HepG2 (cell line): ENCODE results near the gene CARS1. TPM values are rescaled to one million over a fixed set of nuclear protein-coding genes. Genes with fewer than 3 reads are reported as not detected.

Experiments
- ATAC-seq: fragments of 200-7000 bp; cut with Tn5 transposase; 3 replicates; pipeline ENCODE4 v1.9.1; 2020; ENCODE audit warnings: mild to moderate bottlenecking, moderate library complexity
- BruUV-seq: library from RNA; stranded (reverse); fragments of 400-500 nt; replicated peaks from 2 replicates; lab custom pipeline; 2021; lab: Mats Ljungman, UMichigan
- CTCF ChIA-PET: fragments of 300-600 bp; formaldehyde crosslinking; extraction: SDS; loops from one replicate; lab custom pipeline; 2021; ENCODE audit warnings: low total read pairs, inconsistent platforms, low intra/inter-chr PET ratio; lab: Yijun Ruan, JAX
- POLR2A ChIA-PET: fragments of 350-600 bp; sonication (Branson Sonifier 250); formaldehyde crosslinking; loops from one replicate; lab custom pipeline; 2020; ENCODE audit warnings: antibody characterized with exemption, inconsistent platforms; lab: Yijun Ruan, JAX
- DNase-seq: peaks from one replicate; pipeline ENCODE4 v3.0.0-alpha.2; 2015; ENCODE audit warnings: low spot score
- FAIRE-seq: peaks from 3 replicates; lab custom pipeline; 2011; peaks lifted over from hg19 to GRCh38; lab: Jason Lieb, UNC
- H2AFZ ChIP-seq: one replicate; pipeline ENCODE4 v1.6.1; 2011; ENCODE audit warnings: low read length, inconsistent platforms
- H3K27ac ChIP-seq: fragments of 300-600 bp; 3 replicates; pipeline ENCODE4 v1.8.0; 2011; ENCODE audit warnings: mixed run types, mild to moderate bottlenecking, mixed read lengths, low read length, inconsistent platforms; ENCODE audit not compliant: insufficient read depth; ENCODE audit errors: extremely low read length
- H3K27me3 ChIP-seq, 2 experiments: fragments of 200-600 bp in 1 of 2; 2 replicates in 1 of 2; 3 replicates in 1 of 2; pipeline versions ENCODE4 v1.6.0 to v1.8.0; 2011; ENCODE audit warnings: low read length in 2 of 2, mild to moderate bottlenecking in 2 of 2, moderate library complexity in 2 of 2, inconsistent platforms in 1 of 2; ENCODE audit not compliant: insufficient read depth in 2 of 2, control insufficient read depth in 1 of 2
- H3K36me3 ChIP-seq, 2 experiments: fragments of 200-600 bp in 1 of 2; replicated peaks in 1 of 2; 2 replicates in 1 of 2; 3 replicates in 1 of 2; pipeline versions ENCODE4 v1.5.1 to v1.8.0; 2011; ENCODE audit warnings: low read length in 2 of 2, inconsistent platforms in 1 of 2; ENCODE audit not compliant: insufficient read depth in 2 of 2, control insufficient read depth in 1 of 2
- H3K4me1 ChIP-seq: 2 replicates; pipeline ENCODE4 v1.5.1; 2012; ENCODE audit warnings: low read length, inconsistent platforms; ENCODE audit not compliant: insufficient read depth
- H3K4me2 ChIP-seq: 2 replicates; pipeline ENCODE4 v1.6.0; 2011; ENCODE audit warnings: low read depth, low read length, inconsistent platforms
- H3K4me3 ChIP-seq, 3 experiments: fragments of 200-600 bp in 1 of 3; sonication (generic), shearing (Covaris generic) in 1 of 3; replicated peaks in 1 of 3; 2 replicates each; pipeline ENCODE4 v1.5.1; 2011 to 2016; ENCODE audit warnings: low read length in 3 of 3, inconsistent platforms in 2 of 3, low read depth in 2 of 3, mild to moderate bottlenecking in 2 of 3, control low read depth in 1 of 3, mixed read lengths in 1 of 3; ENCODE audit not compliant: insufficient read depth in 1 of 3
- H3K79me2 ChIP-seq: one replicate; pipeline ENCODE4 v1.6.1; 2011; ENCODE audit warnings: low read length, inconsistent platforms; ENCODE audit not compliant: insufficient read depth
- H3K9ac ChIP-seq: 2 replicates; pipeline ENCODE4 v1.6.0; 2011; ENCODE audit warnings: mild to moderate bottlenecking, low read depth, low read length, inconsistent platforms; ENCODE audit not compliant: insufficient read depth
- H3K9me3 ChIP-seq: 2 replicates; pipeline ENCODE4 v1.5.1; 2012; ENCODE audit warnings: mild to moderate bottlenecking, low read length
- H4K20me1 ChIP-seq: 2 replicates; pipeline ENCODE4 v1.6.0; 2011; ENCODE audit warnings: inconsistent platforms, mild to moderate bottlenecking, low read length, moderate library complexity; ENCODE audit not compliant: insufficient read depth
- BHLHE40 ChIP-seq: IDR thresholded peaks from 2 replicates; pipeline ENCODE4 v1.6.1; 2011; ENCODE audit warnings: low read length, improper control_type of control experiment
- CBX2 ChIP-seq, 2 experiments: fragments of 200-600 bp in 1 of 2; sonication (generic); formaldehyde crosslinking in 1 of 2; IDR thresholded peaks; 2 replicates each; pipeline versions ENCODE4 v1.7.0 to v1.8.1; 2018 to 2022; ENCODE audit warnings: low read depth in 2 of 2, low read length in 1 of 2, mild to moderate bottlenecking in 1 of 2, missing genetic modification reagents in 1 of 2
- DNMT1 ChIP-seq: sonication (generic); formaldehyde crosslinking; IDR thresholded peaks from 2 replicates; pipeline ENCODE4 v1.5.1; 2020; ENCODE audit warnings: mild to moderate bottlenecking, missing genetic modification reagents
- ESRRA ChIP-seq: sonication (generic); formaldehyde crosslinking; IDR thresholded peaks from 2 replicates; pipeline ENCODE4 v1.5.1; 2020; ENCODE audit warnings: mild to moderate bottlenecking, low read depth, missing genetic modification reagents
- HMG20A ChIP-seq: IDR thresholded peaks from 2 replicates; pipeline ENCODE4 v1.6.1; 2016; ENCODE audit warnings: borderline replicate concordance
- HNRNPL ChIP-seq: fragments of 200-400 bp; formaldehyde crosslinking; IDR thresholded peaks from 2 replicates; pipeline ENCODE4 v1.6.1; 2017; ENCODE audit warnings: mild to moderate bottlenecking, low read depth, low read length
- MLLT10 ChIP-seq: sonication (generic); formaldehyde crosslinking; IDR thresholded peaks from 2 replicates; pipeline ENCODE4 v1.4.0; 2020; ENCODE audit warnings: missing genetic modification reagents
- RFX3 ChIP-seq: IDR thresholded peaks from 2 replicates; pipeline ENCODE4 v1.6.1; 2016; ENCODE audit warnings: missing biosample characterization, missing genetic modification reagents
- SIN3B ChIP-seq: fragments of 150-350 bp; IDR thresholded peaks from 2 replicates; pipeline ENCODE4 v1.6.1; 2014; ENCODE audit warnings: low read length
- TMF1 ChIP-seq: sonication (generic); formaldehyde crosslinking; IDR thresholded peaks from 2 replicates; pipeline ENCODE4 v1.8.1; 2022; ENCODE audit warnings: low read depth, missing genetic modification reagents
- WIZ ChIP-seq: sonication (generic); formaldehyde crosslinking; IDR thresholded peaks from 2 replicates; pipeline ENCODE4 v1.5.1; 2020; ENCODE audit warnings: mild to moderate bottlenecking, missing genetic modification reagents
- ZNF138 ChIP-seq: sonication (generic); formaldehyde crosslinking; IDR thresholded peaks from 2 replicates; pipeline ENCODE4 v1.5.0; 2020; ENCODE audit warnings: mild to moderate bottlenecking, low read depth, missing genetic modification reagents
- ZNF20 ChIP-seq: sonication (generic); formaldehyde crosslinking; IDR thresholded peaks from 2 replicates; pipeline ENCODE4 v1.4.0; 2020; ENCODE audit warnings: mild to moderate bottlenecking, moderate library complexity, missing genetic modification reagents
- ZNF205 ChIP-seq: IDR thresholded peaks from 2 replicates; pipeline ENCODE4 v1.6.1; 2018; ENCODE audit warnings: missing biosample characterization, missing genetic modification reagents
- ZNF382 ChIP-seq: sonication (generic); formaldehyde crosslinking; IDR thresholded peaks from 2 replicates; pipeline ENCODE4 v1.5.0; 2020; ENCODE audit warnings: missing genetic modification reagents, mild to moderate bottlenecking, borderline replicate concordance
- ZNF883 ChIP-seq: sonication (generic); formaldehyde crosslinking; IDR thresholded peaks from 2 replicates; pipeline ENCODE4 v1.5.1; 2020; ENCODE audit warnings: mild to moderate bottlenecking, missing genetic modification reagents; ENCODE audit errors: not compliant biosample characterization
- WGBS: methylation state at CpG from one replicate; pipeline ENCODE4 v1.1.6; 2017; ENCODE audit warnings: low lambda C conversion rate; 5-methylcytosine and 5-hydroxymethylcytosine counted together
- in situ Hi-C: cut with HindIII; loops from 2 replicates; pipeline ENCODE4 v1.10.0; 2017; ENCODE audit warnings: low pct_unique_long_range_greater_than_20kb; ENCODE audit not compliant: extremely low pct_ligation_motif_present
- intact Hi-C: fragments of 100-400 bp; cut with micrococcal nuclease; formaldehyde crosslinking; loops from one replicate; pipeline ENCODE4 v1.10.0; 2022; ENCODE audit not compliant: unreplicated experiment
- polyA plus RNA-seq, 8 experiments: library from polyadenylated mRNA; depleted of rRNA in 3 of 8; stranded (reverse) in 7 of 8; unstranded in 1 of 8; fragments of >200 nt; fragmentation: Illumina TruSeq in 4 of 8; extraction: Trizol in 4 of 8; gene quantifications; 2 replicates each; pipeline versions ENCODE4 v1.2.1 to v1.2.3, GENCODE V29; 2011 to 2016; ENCODE audit warnings: low read depth in 4 of 8, missing spikeins in 1 of 8, mixed read lengths in 1 of 8; ENCODE audit not compliant: insufficient read depth in 1 of 8
- total RNA-seq, 5 experiments: library from RNA; depleted of rRNA; stranded (reverse); fragments of >200 nt; fragmentation: Illumina TruSeq; extraction: Trizol; gene quantifications; 2 replicates each; pipeline ENCODE4 v1.2.3, GENCODE V29; 2016; ENCODE audit warnings: low read depth in 1 of 5
- TF ChIP-seq, protein P1 (sequence below): sonication (generic); formaldehyde crosslinking; IDR thresholded peaks from 2 replicates; pipeline ENCODE4 v1.8.1; 2023; ENCODE audit warnings: mild to moderate bottlenecking, missing genetic modification reagents, borderline replicate concordance
- TF ChIP-seq, protein P2 (sequence below): sonication (generic); formaldehyde crosslinking; IDR thresholded peaks from 2 replicates; pipeline ENCODE4 v1.8.0; 2022; ENCODE audit warnings: missing genetic modification reagents, mild to moderate bottlenecking, moderate library complexity, borderline replicate concordance
- TF ChIP-seq, protein P3 (sequence below): sonication (generic); formaldehyde crosslinking; IDR thresholded peaks from 2 replicates; pipeline ENCODE4 v1.4.0; 2020; ENCODE audit warnings: mild to moderate bottlenecking, missing genetic modification reagents

Gene CARS1
- total and polyA plus RNA-seq, 2 of the 13 experiments (the other 11 are each of a cell fraction or from before 2014, with no cell fraction given), result 33.8 to 47.0 TPM

DNA sequence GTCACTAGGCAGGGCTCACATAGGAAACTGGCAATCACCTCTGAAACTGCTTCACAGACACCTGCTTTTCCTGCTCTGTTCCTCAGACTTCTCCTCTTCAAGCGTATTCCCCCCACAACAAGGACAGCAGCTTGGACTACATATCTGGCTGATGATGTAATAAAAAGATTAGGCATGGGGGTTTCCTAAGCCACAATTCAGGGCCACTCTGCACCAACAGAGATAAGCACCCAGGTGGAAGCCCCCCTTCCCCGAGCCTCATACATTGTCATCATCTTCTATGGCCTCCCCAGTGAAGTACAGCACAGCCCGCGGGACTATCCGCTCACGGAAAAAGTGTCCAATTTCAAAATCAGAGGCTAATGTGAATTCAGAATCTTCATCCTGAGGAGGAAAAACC is 103.0 kb downstream of the CARS1 start:
- Histone ChIP-seq H3K4me2 (no peak overlapping the region), H2AFZ (no peak overlapping the region), H3K27ac (no peak overlapping the region), H4K20me1 (no peaks in the 10 kb centered on the region; the same call in 1 of the 2 replicates), H3K27me3 (no peaks in the 10 kb centered on the region), H3K4me1 (no peaks in the 10 kb centered on the region), H3K36me3 (peaks cover 45 to 97% of the 10 kb centered on the region in 2 experiments), H3K9me3 (no peaks in the 10 kb centered on the region), H3K9ac (no peak overlapping the region), H3K79me2 (peaks cover 5% of the 10 kb centered on the region), H3K4me3 (no peak overlapping the region)
- WGBS, result 100% methylated on average over 6 of the region's 6 CpGs
- DNase-seq (no peak), ATAC-seq (no peak), FAIRE-seq (no peak)
- intact Hi-C loops (no loop called here), in situ Hi-C loops (no loop called here)
- BruUV-seq, result no TSS peak
- TF ChIP-seq CBX2 (IDR thresholded peaks at IDR 0.05; ENCODE audit: low read depth, low read length) (no peak), CBX2 (CRISPR knock-in tag; IDR thresholded peaks at IDR 0.05; ENCODE audit: low read depth) (no peak), HMG20A (CRISPR knock-in tag) (no peak), SIN3B (no peak)
- TF ChIP-seq, protein P1, sequence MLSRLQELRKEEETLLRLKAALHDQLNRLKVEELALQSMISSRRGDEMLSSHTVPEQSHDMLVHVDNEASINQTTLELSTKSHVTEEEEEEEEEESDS (CRISPR knock-in tag), result no peak
- TF ChIP-seq, protein P2, sequence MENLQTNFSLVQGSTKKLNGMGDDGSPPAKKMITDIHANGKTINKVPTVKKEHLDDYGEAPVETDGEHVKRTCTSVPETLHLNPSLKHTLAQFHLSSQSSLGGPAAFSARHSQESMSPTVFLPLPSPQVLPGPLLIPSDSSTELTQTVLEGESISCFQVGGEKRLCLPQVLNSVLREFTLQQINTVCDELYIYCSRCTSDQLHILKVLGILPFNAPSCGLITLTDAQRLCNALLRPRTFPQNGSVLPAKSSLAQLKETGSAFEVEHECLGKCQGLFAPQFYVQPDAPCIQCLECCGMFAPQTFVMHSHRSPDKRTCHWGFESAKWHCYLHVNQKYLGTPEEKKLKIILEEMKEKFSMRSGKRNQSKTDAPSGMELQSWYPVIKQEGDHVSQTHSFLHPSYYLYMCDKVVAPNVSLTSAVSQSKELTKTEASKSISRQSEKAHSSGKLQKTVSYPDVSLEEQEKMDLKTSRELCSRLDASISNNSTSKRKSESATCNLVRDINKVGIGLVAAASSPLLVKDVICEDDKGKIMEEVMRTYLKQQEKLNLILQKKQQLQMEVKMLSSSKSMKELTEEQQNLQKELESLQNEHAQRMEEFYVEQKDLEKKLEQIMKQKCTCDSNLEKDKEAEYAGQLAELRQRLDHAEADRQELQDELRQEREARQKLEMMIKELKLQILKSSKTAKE (CRISPR knock-in tag), result no peak
- POLR2A ChIA-PET, result no interaction called here
- CTCF ChIA-PET, result no interaction called here

DNA sequence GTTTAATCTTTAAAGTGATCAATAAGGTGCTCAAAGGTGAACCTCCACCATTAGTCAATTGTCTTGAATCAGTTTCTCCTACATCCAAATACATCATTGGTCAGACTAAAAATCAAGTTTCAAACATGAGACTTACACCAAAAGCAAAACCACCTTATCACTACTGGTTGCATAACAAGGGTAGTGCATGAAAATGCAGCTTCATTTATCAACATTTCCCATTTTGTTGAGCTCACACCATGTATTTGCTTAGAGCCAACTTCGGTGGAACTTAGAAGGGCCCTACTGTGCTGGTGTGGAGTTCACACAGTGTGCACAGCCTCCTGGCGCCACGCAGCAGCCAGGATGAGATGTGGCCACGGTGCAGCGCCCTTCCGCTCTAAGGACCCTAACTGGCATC is 104.9 kb downstream of the CARS1 start:
- Histone ChIP-seq H3K4me1 (no peaks in the 10 kb centered on the region), H3K9ac (no peak overlapping the region), H3K27ac (no peak overlapping the region), H3K27me3 (no peaks in the 10 kb centered on the region), H3K79me2 (no peaks in the 10 kb centered on the region), H3K4me2 (no peak overlapping the region), H3K9me3 (no peaks in the 10 kb centered on the region), H4K20me1 (no peaks in the 10 kb centered on the region), H2AFZ (no peak overlapping the region), H3K4me3 (no peak overlapping the region), H3K36me3 (peaks cover 37 to 99% of the 10 kb centered on the region in 2 experiments)
- no TSS peak for BruUV-seq
- 79% methylated on average over 6 of the region's 6 CpGs for WGBS
- FAIRE-seq (no peak), DNase-seq (no peak), ATAC-seq (no peak)
- ChIA-PET CTCF (no interaction called here), POLR2A (no interaction called here)
- in situ Hi-C loops (no loop called here), intact Hi-C loops (no loop called here)
- TF ChIP-seq ZNF883 (no peak), ZNF205 (CRISPR knock-in tag) (no peak), TMF1 (CRISPR knock-in tag) (no peak), ZNF138 (CRISPR knock-in tag) (no peak), RFX3 (no peak), WIZ (CRISPR knock-in tag) (no peak), BHLHE40 (no peak), ZNF382 (CRISPR knock-in tag) (no peak), MLLT10 (CRISPR knock-in tag) (no peak), DNMT1 (no peak), ESRRA (CRISPR knock-in tag) (no peak), ZNF20 (CRISPR knock-in tag) (no peak), HNRNPL (no peak)
- TF ChIP-seq, protein P3, sequence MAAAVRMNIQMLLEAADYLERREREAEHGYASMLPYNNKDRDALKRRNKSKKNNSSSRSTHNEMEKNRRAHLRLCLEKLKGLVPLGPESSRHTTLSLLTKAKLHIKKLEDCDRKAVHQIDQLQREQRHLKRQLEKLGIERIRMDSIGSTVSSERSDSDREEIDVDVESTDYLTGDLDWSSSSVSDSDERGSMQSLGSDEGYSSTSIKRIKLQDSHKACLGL, result no peak
